GM10248 (cell line): ENCODE results near the gene IL6R.

Experiments used
- CTCF ChIA-PET: fragments of 300-600 bp; sonication (Branson Sonifier 250); formaldehyde crosslinking; extraction: SDS; loops from one replicate; lab custom pipeline; 2021; ENCODE audit warnings: antibody characterized with exemption; lab: Yijun Ruan, JAX
- POLR2A ChIA-PET: fragments of 350-650 bp; sonication (Branson Sonifier 250); formaldehyde crosslinking; extraction: SDS; loops from one replicate; lab custom pipeline; 2020; ENCODE audit warnings: antibody characterized with exemption; lab: Yijun Ruan, JAX
- DNase-seq: peaks from one replicate; pipeline ENCODE4 v3.0.0; 2012; ENCODE audit errors: extremely low spot score
- TF ChIP-seq, protein P1 (sequence below): IDR thresholded peaks from 2 replicates; pipeline ENCODE4 v1.5.1; 2012; ENCODE audit warnings: mild to moderate bottlenecking, low read depth; ENCODE audit errors: extremely low read depth, missing control alignments, control extremely low read depth

Gene IL6R

DNA sequence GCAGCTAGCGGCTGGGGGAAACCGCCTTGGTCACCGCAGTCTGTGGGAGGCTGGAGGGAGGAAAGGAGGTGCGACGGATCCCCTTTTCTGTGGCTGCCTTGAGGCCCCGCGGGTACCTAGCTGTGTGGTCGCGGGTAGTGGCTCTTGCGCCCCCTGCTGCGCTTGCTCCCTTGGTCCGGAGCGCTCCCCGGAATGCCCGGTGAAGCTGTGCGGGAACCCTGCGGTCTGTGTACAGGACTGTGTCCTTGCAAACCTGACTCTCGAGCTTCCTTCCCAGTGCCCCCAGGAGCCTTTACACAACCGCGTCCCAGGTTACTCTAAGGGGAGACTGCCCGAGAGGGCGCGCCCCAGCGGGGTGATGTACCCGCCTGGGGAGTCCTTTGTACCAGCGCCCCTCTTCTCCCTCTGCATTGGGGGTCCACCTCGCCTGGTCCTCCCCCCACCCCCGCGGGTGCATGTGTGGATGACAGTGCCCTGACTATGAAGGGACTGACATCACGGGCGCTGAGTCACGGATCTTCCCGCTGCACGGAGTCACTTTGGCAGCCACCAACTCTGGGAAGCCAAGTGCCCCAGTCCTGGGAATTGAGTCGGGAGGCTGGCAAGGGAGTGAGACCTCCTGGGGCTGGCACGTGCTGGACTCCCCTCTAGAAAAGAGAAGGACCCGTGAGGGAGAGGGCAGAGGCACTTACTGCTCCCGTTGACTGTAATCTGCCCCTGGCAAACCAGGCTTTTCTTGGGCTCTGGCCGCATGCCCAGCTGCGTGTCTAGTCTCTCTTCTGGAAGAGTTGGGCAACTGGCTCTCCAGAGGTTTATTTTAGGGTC is 816 bp downstream of the IL6R start:
- DNase-seq: no peak
- TF ChIP-seq, protein P1, sequence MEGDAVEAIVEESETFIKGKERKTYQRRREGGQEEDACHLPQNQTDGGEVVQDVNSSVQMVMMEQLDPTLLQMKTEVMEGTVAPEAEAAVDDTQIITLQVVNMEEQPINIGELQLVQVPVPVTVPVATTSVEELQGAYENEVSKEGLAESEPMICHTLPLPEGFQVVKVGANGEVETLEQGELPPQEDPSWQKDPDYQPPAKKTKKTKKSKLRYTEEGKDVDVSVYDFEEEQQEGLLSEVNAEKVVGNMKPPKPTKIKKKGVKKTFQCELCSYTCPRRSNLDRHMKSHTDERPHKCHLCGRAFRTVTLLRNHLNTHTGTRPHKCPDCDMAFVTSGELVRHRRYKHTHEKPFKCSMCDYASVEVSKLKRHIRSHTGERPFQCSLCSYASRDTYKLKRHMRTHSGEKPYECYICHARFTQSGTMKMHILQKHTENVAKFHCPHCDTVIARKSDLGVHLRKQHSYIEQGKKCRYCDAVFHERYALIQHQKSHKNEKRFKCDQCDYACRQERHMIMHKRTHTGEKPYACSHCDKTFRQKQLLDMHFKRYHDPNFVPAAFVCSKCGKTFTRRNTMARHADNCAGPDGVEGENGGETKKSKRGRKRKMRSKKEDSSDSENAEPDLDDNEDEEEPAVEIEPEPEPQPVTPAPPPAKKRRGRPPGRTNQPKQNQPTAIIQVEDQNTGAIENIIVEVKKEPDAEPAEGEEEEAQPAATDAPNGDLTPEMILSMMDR: peak; percentile 62
- ChIA-PET POLR2A (no interaction called here), CTCF (interaction anchor here (0.7 to 2.2 kb wide), 19 partner anchors 8 to 136 kb away, joined by 3 to 26 read pairs (median 4); no protein-coding TSS in a partner anchor)

DNA sequence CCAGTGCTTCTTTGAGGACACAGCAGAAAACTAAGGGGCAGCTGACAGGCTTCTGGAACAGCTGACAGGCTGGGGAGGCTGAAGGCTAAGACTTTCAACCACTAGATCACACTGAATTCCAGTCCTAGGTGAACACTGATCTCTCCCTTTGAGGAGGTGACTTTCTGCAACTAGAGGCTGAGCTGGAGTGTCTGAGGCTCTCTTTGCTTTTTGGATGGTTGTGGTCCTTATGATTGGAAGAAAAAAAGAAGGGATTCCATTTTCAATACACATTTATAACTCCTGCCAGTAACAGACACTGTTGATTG is 1.4 kb downstream of the IL6R start:
- ChIA-PET POLR2A (no interaction called here), CTCF (interaction anchor here (0.9 to 2.2 kb wide), 13 partner anchors 8 to 136 kb away, joined by 3 to 26 read pairs (median 4); no protein-coding TSS in a partner anchor)
- no peak for DNase-seq
- TF ChIP-seq, protein P1: no peak

DNA sequence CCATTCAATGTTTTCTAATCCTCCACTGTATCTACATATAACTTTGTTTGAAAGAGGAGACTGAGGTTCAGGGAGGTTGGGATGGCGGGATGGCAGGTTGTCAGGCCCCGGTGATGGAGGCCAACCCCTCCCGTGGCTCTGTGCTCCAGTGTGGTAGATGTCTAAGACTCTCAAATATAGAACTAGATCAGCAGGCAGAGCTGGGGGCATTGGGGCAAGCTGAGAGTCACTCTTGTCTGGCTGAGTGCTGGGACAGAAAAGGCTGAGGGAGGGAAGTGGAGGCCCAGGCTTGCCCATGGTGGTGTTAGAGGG is 1.7 kb downstream of the IL6R start:
- DNase-seq: no peak
- TF ChIP-seq, protein P1: no peak
- POLR2A ChIA-PET: no interaction called here
- CTCF ChIA-PET: interaction anchor here (0.9 to 2.2 kb wide), 10 partner anchors 9 to 62 kb away, joined by 3 to 26 read pairs (median 5); no protein-coding TSS in a partner anchor

DNA sequence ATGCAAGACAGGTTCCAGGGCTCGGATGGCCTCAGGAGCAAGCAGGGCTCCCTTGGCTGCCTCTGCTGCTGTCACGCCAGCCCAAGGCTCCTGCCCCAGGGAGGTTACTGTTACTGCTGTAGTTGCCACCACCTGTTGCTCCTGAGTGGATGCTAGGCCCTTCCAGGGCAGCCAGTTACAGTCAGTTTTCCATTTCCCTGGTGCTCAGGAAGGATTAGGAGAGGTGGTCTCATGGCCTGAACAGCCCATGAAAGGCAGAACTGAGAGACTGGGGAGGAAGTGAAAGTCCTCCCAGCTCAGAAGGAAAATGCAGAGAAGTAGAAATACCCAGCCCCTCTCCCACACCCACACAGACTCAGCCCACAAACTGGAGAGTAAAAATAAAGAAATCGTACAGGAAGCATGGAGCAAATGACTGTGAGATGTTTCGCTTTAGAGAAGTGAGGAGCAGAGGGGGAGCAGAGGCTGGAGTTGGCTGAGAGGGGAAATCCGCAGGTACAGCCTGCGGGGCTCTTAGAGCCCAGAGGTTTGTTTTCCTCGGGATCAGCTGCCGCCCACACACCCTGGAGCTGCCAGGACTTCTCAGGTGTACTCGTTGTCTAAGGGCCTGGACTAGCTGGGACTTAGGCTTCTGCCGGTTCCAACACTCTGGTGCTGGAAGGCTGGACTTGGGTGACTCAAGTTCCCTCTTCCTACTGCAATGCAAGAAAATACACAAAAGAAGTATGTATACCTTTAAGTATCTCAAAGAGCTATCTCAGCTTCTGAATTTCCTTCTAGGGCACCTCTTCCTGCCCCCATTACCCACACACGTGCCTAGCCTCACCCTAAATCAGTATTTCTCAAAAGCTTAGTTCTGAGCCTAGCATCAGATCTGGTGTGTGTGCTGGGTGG is 2.3 kb downstream of the IL6R start:
- DNase-seq: peak; percentile 70
- TF ChIP-seq, protein P1: no peak
- CTCF ChIA-PET: interaction anchor here (0.9 to 2.7 kb wide), 12 partner anchors 9 to 73 kb away, joined by 3 to 26 read pairs (median 5); no protein-coding TSS in a partner anchor
- POLR2A ChIA-PET: no interaction called here

DNA sequence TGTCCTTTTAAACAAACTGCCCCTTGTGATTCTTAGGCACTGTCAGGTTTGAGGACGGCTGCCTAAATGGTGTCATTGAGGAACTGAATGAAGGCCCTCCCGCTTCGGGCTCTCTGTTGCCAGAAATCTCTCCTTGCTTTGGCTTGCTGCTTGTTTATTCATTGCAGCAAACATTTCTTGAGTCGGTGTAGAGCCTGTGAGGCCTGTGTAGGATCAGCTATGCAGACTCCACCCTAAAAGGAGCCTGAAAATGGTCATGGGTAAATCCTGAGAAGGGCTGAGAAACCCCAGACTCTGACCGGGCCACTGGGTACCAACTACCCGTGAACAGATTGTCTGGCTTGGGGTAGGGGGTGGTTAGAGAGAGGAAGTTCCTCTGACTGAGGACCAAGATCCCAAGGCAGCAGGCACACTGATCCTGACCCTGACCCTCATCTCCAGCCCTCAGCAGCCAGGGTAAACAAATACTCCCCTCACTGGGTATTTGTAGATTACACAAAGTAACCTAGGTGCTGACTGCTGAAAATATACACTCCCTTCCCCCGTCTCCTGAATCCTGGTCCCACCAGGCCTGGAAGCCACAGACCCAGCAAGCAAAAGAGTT is 3.1 kb downstream of the IL6R start:
- POLR2A ChIA-PET: no interaction called here

More for the DNA sequence above, 3.1 kb downstream of the IL6R start:
- no peak for DNase-seq
- TF ChIP-seq, protein P1: no peak
- CTCF ChIA-PET: interaction anchor here (0.9 to 2.7 kb wide), 7 partner anchors 10 to 74 kb away, joined by 3 to 8 read pairs (median 5); no protein-coding TSS in a partner anchor
